Esophagus muscularis mucosa (tissue), 4 donors: Measurements from ENCODE around the gene DISP3. TPM values are rescaled to one million over a fixed set of nuclear protein-coding genes. Genes with fewer than 3 reads are reported as not detected.

Source experiments
- DNase-seq: peaks from one replicate; pipeline ENCODE4 v3.0.0-alpha.2; 2017; ENCODE audit errors: extremely low spot score
- H3K27ac ChIP-seq, 4 donors: fragments of 200-600 bp; sonication (generic); replicated peaks in 1 of 4; 1 replicate in 3 of 4; 2 replicates in 1 of 4; pipeline ENCODE4 v1.5.1; 2016 to 2019; ENCODE audit warnings: mild to moderate bottlenecking in 1 of 4
- H3K27me3 ChIP-seq, 4 donors: fragments of 200-600 bp; sonication (generic); one replicate each; pipeline versions ENCODE4 v1.5.1 to v1.6.0; 2016 to 2019
- H3K36me3 ChIP-seq, 4 donors: fragments of 200-600 bp; sonication (generic); one replicate each; pipeline ENCODE4 v1.5.1; 2016 to 2019
- H3K4me1 ChIP-seq, 4 donors: fragments of 200-600 bp; sonication (generic); one replicate each; pipeline ENCODE4 v1.5.1; 2016 to 2019
- H3K4me3 ChIP-seq, 4 donors: fragments of 200-600 bp; sonication (generic); 1 replicate in 2 of 4; 2 replicates in 2 of 4; pipeline ENCODE4 v1.5.1; 2016 to 2019; ENCODE audit warnings: mild to moderate bottlenecking in 4 of 4, moderate library complexity in 1 of 4
- H3K9me3 ChIP-seq, 4 donors: fragments of 200-600 bp; sonication (generic); 1 replicate in 3 of 4; 2 replicates in 1 of 4; pipeline ENCODE4 v1.5.1; 2016 to 2019
- EP300 ChIP-seq: sonication (generic); formaldehyde crosslinking; IDR thresholded peaks from one replicate; pipeline ENCODE4 v1.6.1; 2017; ENCODE audit warnings: antibody characterized with exemption
- POLR2A ChIP-seq: fragments of 450-650 bp; IDR thresholded peaks from one replicate; pipeline ENCODE4 v1.6.1; 2017; ENCODE audit warnings: antibody characterized with exemption, moderate library complexity, mild to moderate bottlenecking, low read depth
- POLR2AphosphoS5 ChIP-seq, 2 donors: sonication (generic); formaldehyde crosslinking; IDR thresholded peaks; one replicate each; pipeline ENCODE4 v1.6.1; 2017; ENCODE audit warnings: antibody characterized with exemption in 2 of 2
- WGBS: methylation state at CpG from one replicate; pipeline ENCODE4 v1.1.5; 2018; 5-methylcytosine and 5-hydroxymethylcytosine counted together
- intact Hi-C: fragments of 100-400 bp; cut with DNase I; formaldehyde crosslinking; loops from one replicate; pipeline ENCODE4 v1.15.1; 2023
- total RNA-seq, 4 donors: library from RNA; depleted of rRNA; stranded (reverse); fragments of >200 nt; gene quantifications; one replicate each; pipeline versions ENCODE4 v1.1.0 to v1.2.1, GENCODE V29; 2016
- TF ChIP-seq, protein P1 (sequence below), 3 experiments: fragments of 200-600 bp in 2 of 3; fragments of 450-650 bp in 1 of 3; sonication (generic) in 2 of 3; IDR thresholded peaks; one replicate each; pipeline ENCODE4 v1.5.1; 2017 to 2019; ENCODE audit warnings: antibody characterized with exemption in 3 of 3, mild to moderate bottlenecking in 2 of 3, moderate library complexity in 1 of 3

The DISP3 gene
- total RNA-seq, 4 donors from 2014 or later, result not detected

DNA sequence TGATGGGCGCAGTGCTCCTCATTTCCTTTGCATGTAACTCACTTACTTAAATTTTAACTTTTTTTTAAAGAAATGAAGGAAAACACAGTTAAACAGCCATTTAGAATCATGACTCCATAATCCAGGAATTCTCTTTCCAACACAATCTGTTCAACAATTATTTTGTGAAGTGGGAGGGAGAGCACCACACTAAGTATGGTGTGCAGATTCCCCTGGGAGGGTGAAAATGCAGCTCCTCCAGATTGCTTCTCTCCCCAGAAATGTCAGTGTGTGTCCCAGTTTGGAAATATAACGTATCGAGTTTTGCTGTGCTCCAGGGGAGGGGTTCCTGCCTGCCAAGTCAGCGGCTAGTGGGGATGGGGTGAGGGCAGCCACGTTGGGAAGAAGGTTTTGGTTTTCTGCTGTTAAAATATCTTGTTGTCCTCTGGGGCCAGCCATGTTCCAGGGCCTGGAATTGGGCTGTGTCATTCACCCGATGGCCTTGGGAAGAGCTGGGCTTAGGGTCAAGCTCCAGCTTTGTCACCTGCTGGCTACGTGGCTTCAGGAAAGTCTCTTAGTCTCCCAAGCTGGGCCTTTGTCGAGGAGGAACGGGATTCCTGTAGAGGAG lies 17.3 kb upstream of the DISP3 start:
- DNase-seq, result no peak
- H3K27ac ChIP-seq, result no peak overlapping the region
- intact Hi-C loops, result no loop called here
- H3K4me3 ChIP-seq, result no peak overlapping the region
- H3K9me3 ChIP-seq, result no peaks in the 10 kb centered on the region
- TF ChIP-seq, protein P1, sequence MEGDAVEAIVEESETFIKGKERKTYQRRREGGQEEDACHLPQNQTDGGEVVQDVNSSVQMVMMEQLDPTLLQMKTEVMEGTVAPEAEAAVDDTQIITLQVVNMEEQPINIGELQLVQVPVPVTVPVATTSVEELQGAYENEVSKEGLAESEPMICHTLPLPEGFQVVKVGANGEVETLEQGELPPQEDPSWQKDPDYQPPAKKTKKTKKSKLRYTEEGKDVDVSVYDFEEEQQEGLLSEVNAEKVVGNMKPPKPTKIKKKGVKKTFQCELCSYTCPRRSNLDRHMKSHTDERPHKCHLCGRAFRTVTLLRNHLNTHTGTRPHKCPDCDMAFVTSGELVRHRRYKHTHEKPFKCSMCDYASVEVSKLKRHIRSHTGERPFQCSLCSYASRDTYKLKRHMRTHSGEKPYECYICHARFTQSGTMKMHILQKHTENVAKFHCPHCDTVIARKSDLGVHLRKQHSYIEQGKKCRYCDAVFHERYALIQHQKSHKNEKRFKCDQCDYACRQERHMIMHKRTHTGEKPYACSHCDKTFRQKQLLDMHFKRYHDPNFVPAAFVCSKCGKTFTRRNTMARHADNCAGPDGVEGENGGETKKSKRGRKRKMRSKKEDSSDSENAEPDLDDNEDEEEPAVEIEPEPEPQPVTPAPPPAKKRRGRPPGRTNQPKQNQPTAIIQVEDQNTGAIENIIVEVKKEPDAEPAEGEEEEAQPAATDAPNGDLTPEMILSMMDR (IDR thresholded peaks at IDR 0.05), result no peak
- TF ChIP-seq POLR2A, result no peak
- TF ChIP-seq POLR2AphosphoS5 (IDR thresholded peaks at IDR 0.05), result no peak
- no peak for TF ChIP-seq EP300
- 62% methylated on average over 9 of the region's 9 CpGs for WGBS
- peaks cover 0 to 94% (median 3%) of the 10 kb centered on the region in 4 donors for H3K27me3 ChIP-seq
- no peaks in the 10 kb centered on the region for H3K36me3 ChIP-seq
- H3K4me1 ChIP-seq, result no peaks in the 10 kb centered on the region

DNA sequence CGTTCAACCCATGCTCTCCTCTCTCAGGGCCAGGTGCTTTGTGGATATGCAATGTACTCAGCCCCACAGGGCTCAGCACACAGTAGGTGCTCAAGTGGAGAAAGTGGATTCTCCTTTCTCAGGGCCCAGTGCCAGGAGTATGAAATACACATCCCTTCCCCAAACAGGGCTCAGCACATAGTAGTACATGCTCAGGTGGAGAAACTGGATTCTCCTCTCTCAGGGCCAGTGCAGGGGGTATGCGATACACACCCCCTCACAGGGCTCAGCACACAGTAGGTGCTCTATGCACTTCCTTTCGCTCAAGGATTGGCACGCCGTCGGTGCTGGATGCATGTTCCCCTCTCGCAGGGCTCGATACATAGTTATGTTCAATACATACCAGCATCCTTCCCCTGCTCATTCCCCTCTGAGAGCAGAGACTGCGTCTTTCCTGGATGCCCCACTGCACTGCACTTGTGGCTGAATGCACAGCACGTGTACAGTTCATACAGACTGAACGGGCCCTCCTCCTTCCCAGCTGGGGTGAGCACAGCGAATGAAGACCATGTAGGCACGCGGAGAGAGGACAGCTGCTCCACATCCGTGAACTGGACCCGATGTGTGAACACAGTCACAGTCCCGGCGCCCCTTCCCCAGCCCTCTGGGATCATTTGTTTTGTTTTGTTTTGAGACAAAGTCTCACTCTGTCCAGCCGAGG lies 16.6 kb upstream of the DISP3 start:
- 62% methylated on average over 19 of the region's 19 CpGs for WGBS
- TF ChIP-seq POLR2AphosphoS5 (IDR thresholded peaks at IDR 0.05) (no peak), EP300 (no peak), POLR2A (no peak)
- TF ChIP-seq, protein P1 (IDR thresholded peaks at IDR 0.05), result no peak
- no peak overlapping the region for H3K4me3 ChIP-seq
- no peaks in the 10 kb centered on the region for H3K9me3 ChIP-seq
- no peak for DNase-seq
- H3K27me3 ChIP-seq, result peaks cover 0 to 91% (median 3%) of the 10 kb centered on the region in 4 donors
- intact Hi-C loops, result no loop called here
- no peaks in the 10 kb centered on the region for H3K36me3 ChIP-seq
- no peak overlapping the region for H3K27ac ChIP-seq
- H3K4me1 ChIP-seq, result no peaks in the 10 kb centered on the region

- H3K4me3 ChIP-seq, result no peak overlapping the region
- no peaks in the 10 kb centered on the region for H3K9me3 ChIP-seq
- 58% methylated on average over 3 of the region's 4 CpGs for WGBS
- H3K27me3 ChIP-seq, result peaks cover 0 to 91% (median 3%) of the 10 kb centered on the region in 4 donors
- no peak overlapping the region for H3K27ac ChIP-seq
- intact Hi-C loops, result no loop called here
- H3K4me1 ChIP-seq, result no peaks in the 10 kb centered on the region
- no peak for DNase-seq
- TF ChIP-seq EP300 (no peak), POLR2AphosphoS5 (IDR thresholded peaks at IDR 0.05) (no peak), POLR2A (no peak)
- TF ChIP-seq, protein P1 (IDR thresholded peaks at IDR 0.05), result no peak
- no peaks in the 10 kb centered on the region for H3K36me3 ChIP-seq
Measured at GRCh38 chr1:11463177-11463576, 15.8 kb upstream of the DISP3 start.

DNA sequence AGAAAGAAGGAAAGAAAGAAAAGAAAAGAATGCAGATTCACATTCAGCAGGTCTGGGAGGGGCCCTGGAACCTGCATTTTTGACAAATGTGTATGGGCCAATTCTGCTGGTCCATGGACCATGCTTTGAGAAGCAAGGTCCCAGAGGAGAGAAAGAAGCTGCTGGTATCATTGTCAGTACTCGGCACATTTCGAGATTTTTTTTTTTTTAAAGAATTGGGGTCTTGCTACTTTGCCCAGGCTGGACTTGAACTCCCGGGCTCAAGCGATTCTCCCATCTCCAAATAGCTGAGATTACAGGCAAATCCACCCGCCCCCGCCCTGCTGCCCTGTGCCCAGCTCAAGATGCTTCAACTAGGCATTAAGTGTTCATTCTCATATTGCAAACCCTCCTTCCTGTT lies 13.6 kb upstream of the DISP3 start:
- Histone ChIP-seq H3K36me3 (no peaks in the 10 kb centered on the region), H3K4me3 (no peak overlapping the region), H3K4me1 (no peaks in the 10 kb centered on the region), H3K27me3 (peaks cover 0 to 87% (median 3%) of the 10 kb centered on the region in 4 donors), H3K27ac (no peak overlapping the region), H3K9me3 (no peaks in the 10 kb centered on the region)
- no peak for DNase-seq
- no peak for TF ChIP-seq POLR2A
- TF ChIP-seq POLR2AphosphoS5 (IDR thresholded peaks at IDR 0.05), result no peak
- TF ChIP-seq, protein P1 (IDR thresholded peaks at IDR 0.05), result no peak
- no peak for TF ChIP-seq EP300
- WGBS, result 87% methylated on average over 6 of the region's 6 CpGs
- intact Hi-C loops, result no loop called here
